ENCODE data around the gene THPO.

The THPO gene

GRCh38 chr3:184361932-184362667 lies 15.9 kb downstream of the THPO start:
- DNase-seq: peak; percentile 18

- DNase-seq: no peak
Measured at GRCh38 chr3:184361532-184361931, 16.5 kb downstream of the THPO start, which contains the start of the genes CLCN2 and POLR2H. Gene CLCN2 (minus strand): TSS chr3:184361605. CDS start chr3:184361479, 126 bp downstream. Gene POLR2H (plus strand): TSS chr3:184361710. CDS start chr3:184363493, 1,783 bp downstream.

GRCh38 chr3:184360929-184361531 lies 17.0 kb downstream of the THPO start:
- no peak for DNase-seq

- DNase-seq: no peak
Measured at GRCh38 chr3:184360070-184360928, 17.7 kb downstream of the THPO start.

- DNase-seq: no peak
Measured at GRCh38 chr3:184359610-184360009, 18.4 kb downstream of the THPO start.

- DNase-seq: no peak
Measured at GRCh38 chr3:184358921-184359350, 19.1 kb downstream of the THPO start.

GRCh38 chr3:184358124-184358767 lies 19.8 kb downstream of the THPO start:
- no peak for DNase-seq

- DNase-seq: no peak
Measured at GRCh38 chr3:184357248-184358123, 20.5 kb downstream of the THPO start.

GRCh38 chr3:184355261-184356040 lies 22.6 kb downstream of the THPO start:
- DNase-seq: no peak

GRCh38 chr3:184354754-184355153 lies 23.3 kb downstream of the THPO start:
- no peak for DNase-seq

GRCh38 chr3:184354121-184354728 lies 23.8 kb downstream of the THPO start:
- peak; percentile 43 for DNase-seq

GRCh38 chr3:184353546-184353941 lies 24.5 kb downstream of the THPO start:
- DNase-seq: no peak

- no peak for DNase-seq
Measured at GRCh38 chr3:184352897-184353545, 25.0 kb downstream of the THPO start.

- no peak for DNase-seq
Measured at GRCh38 chr3:184352149-184352785, 25.7 kb downstream of the THPO start.

GRCh38 chr3:184351511-184352148 lies 26.4 kb downstream of the THPO start:
- DNase-seq: no peak

- no peak for DNase-seq
Measured at GRCh38 chr3:184350618-184351017, 27.4 kb downstream of the THPO start.

- DNase-seq: no peak
Measured at GRCh38 chr3:184349563-184350470, 28.2 kb downstream of the THPO start.

GRCh38 chr3:184348057-184348382 lies 30.0 kb downstream of the THPO start:
- DNase-seq: no peak

Data from CD4-positive, alpha-beta T cell treated with Interleukin-4 for 4 hours (primary cell).